Lung (tissue), 12 donors: ENCODE data around the gene ADGRL2. TPM values are rescaled to one million over a fixed set of nuclear protein-coding genes. Genes with fewer than 3 reads are reported as not detected.

Experiments
- ATAC-seq: fragments of 200-7000 bp; cut with Tn5 transposase; one replicate; pipeline ENCODE4 v1.9.1; 2020; ENCODE audit warnings: moderate number of reproducible peaks; ENCODE audit not compliant: insufficient read depth, low FRiP score
- DNase-seq, 3 donors: peaks; one replicate each; pipeline ENCODE4 v3.0.0-alpha.2; 2013 to 2017
- H3K27ac ChIP-seq, 2 donors: one replicate each; pipeline ENCODE4 v1.5.1; 2013; ENCODE audit warnings: mild to moderate bottlenecking in 2 of 2, moderate library complexity in 2 of 2, control low read depth in 1 of 2, inconsistent platforms in 1 of 2, low read depth in 1 of 2, low read length in 1 of 2
- H3K27me3 ChIP-seq, 3 donors: one replicate each; pipeline ENCODE4 v1.5.1; 2013; ENCODE audit warnings: low read length in 2 of 3; ENCODE audit not compliant: control insufficient read depth in 3 of 3, insufficient read depth in 3 of 3
- H3K36me3 ChIP-seq, 4 donors: one replicate each; pipeline ENCODE4 v1.5.1; 2013; ENCODE audit warnings: low read length in 4 of 4, mild to moderate bottlenecking in 1 of 4, moderate library complexity in 1 of 4; ENCODE audit not compliant: control insufficient read depth in 4 of 4, insufficient read depth in 4 of 4
- H3K4me1 ChIP-seq, 5 donors: one replicate each; pipeline ENCODE4 v1.5.1; 2013; ENCODE audit warnings: low read length in 5 of 5, mild to moderate bottlenecking in 2 of 5, moderate library complexity in 1 of 5; ENCODE audit not compliant: control insufficient read depth in 5 of 5, insufficient read depth in 5 of 5
- H3K4me3 ChIP-seq: one replicate; pipeline ENCODE4 v1.5.1; 2013; ENCODE audit warnings: mild to moderate bottlenecking, control low read depth, moderate library complexity
- H3K9ac ChIP-seq, 2 donors: one replicate each; pipeline ENCODE4 v1.5.1; 2013; ENCODE audit warnings: low read length in 2 of 2, control low read depth in 1 of 2; ENCODE audit not compliant: insufficient read depth in 1 of 2
- H3K9me3 ChIP-seq, 4 donors: one replicate each; pipeline ENCODE4 v1.5.1; 2013; ENCODE audit warnings: low read length in 3 of 4, mild to moderate bottlenecking in 1 of 4, moderate library complexity in 1 of 4; ENCODE audit not compliant: control insufficient read depth in 4 of 4, insufficient read depth in 3 of 4
- WGBS, 2 donors: extraction: QIAGEN DNeasy Blood & Tissue Kit; methylation state at CpG; one replicate each; pipeline ENCODE4 v1.1.7; 2013; 5-methylcytosine and 5-hydroxymethylcytosine counted together
- polyA plus RNA-seq, 2 donors: library from polyadenylated mRNA; stranded (reverse); fragments of 200-250 nt; gene quantifications; one replicate each; pipeline ENCODE4 v1.2.1, GENCODE V29; 2013
- total RNA-seq, 2 donors: library from RNA; depleted of rRNA in 1 of 2; stranded (reverse); fragments of >200 nt in 1 of 2; gene quantifications; one replicate each; pipeline ENCODE4 v1.2.1, GENCODE V29; 2014 to 2021
- TF ChIP-seq, protein P1 (sequence below): IDR thresholded peaks from 2 replicates; pipeline ENCODE4 v1.5.1; 2012; ENCODE audit warnings: mild to moderate bottlenecking; ENCODE audit errors: control extremely low read depth, extremely low read depth
- donor health status: control.
- donor health status: control.
- donor health status: Bipolar disorder and iron deficiency.
- donor health status: healthy.
- donor health status: DM: yes; HTN: yes; CAD: no.

ADGRL2 gene
- total and polyA plus RNA-seq, 4 donors: 32.5 to 421 (median 72.1) TPM

DNA sequence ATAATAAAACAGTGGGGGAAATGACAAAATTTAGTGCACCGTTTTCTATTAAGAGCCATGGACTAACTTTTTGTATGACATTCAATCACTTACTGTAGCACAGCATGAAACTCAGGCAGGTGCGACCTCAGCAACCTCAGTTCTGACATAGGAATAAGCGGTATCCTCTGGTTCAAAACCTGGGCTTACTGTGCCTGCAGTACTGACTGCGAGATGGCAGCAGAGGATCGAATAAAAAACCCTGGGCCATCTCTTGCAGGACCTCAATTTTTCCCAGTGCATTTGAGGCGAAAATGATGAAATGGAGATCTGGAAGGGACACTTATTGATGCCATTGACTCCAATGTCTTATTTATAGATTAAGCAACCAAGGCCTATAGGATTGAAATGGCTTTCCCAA is 214.7 kb downstream of the ADGRL2 start:
- WGBS, 2 donors: 94% methylated on average over 6 of the region's 6 CpGs
- Histone ChIP-seq H3K9me3 (peaks cover 0 to 3% (median 0%) of the 10 kb centered on the region in 4 donors), H3K4me1 (no peaks in the 10 kb centered on the region), H3K4me3 (no peak overlapping the region), H3K9ac (no peak overlapping the region), H3K36me3 (no peaks in the 10 kb centered on the region), H3K27me3 (no peaks in the 10 kb centered on the region), H3K27ac (no peak overlapping the region)
- TF ChIP-seq, protein P1, sequence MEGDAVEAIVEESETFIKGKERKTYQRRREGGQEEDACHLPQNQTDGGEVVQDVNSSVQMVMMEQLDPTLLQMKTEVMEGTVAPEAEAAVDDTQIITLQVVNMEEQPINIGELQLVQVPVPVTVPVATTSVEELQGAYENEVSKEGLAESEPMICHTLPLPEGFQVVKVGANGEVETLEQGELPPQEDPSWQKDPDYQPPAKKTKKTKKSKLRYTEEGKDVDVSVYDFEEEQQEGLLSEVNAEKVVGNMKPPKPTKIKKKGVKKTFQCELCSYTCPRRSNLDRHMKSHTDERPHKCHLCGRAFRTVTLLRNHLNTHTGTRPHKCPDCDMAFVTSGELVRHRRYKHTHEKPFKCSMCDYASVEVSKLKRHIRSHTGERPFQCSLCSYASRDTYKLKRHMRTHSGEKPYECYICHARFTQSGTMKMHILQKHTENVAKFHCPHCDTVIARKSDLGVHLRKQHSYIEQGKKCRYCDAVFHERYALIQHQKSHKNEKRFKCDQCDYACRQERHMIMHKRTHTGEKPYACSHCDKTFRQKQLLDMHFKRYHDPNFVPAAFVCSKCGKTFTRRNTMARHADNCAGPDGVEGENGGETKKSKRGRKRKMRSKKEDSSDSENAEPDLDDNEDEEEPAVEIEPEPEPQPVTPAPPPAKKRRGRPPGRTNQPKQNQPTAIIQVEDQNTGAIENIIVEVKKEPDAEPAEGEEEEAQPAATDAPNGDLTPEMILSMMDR: no peak
- no peak for ATAC-seq
- no peak for DNase-seq

GRCh38 chr1:82018319-82018718 is 217.6 kb downstream of the ADGRL2 start:
- Histone ChIP-seq H3K27ac (no peak overlapping the region), H3K27me3 (no peaks in the 10 kb centered on the region), H3K36me3 (no peaks in the 10 kb centered on the region), H3K9me3 (peaks cover 0 to 5% (median 0%) of the 10 kb centered on the region in 4 donors), H3K4me1 (no peaks in the 10 kb centered on the region), H3K9ac (no peak overlapping the region), H3K4me3 (no peak overlapping the region)
- 90 to 92% methylated on average over 2 of the region's 2 CpGs for WGBS, 2 donors
- TF ChIP-seq, protein P1: no peak
- no peak for DNase-seq
- no peak for ATAC-seq

DNA sequence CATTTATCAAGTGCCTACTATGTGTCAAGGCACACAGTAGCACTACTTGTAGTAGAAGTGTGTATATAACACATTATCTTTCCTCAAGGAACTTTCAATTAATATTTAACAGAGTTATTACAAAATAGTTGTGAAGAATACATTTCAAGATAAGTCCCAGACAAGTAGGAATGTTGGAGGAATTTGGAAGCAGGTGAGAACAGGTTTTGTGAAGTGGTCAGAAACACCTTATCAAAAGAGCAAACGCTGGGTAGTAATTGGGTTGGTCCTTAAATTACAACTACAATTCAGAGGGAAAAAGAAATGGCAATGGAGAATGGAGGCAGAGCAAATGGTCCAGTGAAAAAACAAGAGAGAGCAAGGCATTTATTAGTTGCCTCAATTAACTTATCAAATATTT is 218.8 kb downstream of the ADGRL2 start:
- no peaks in the 10 kb centered on the region for H3K36me3 ChIP-seq
- DNase-seq: peak; percentile 27 to 79 (median 48)
- H3K27ac ChIP-seq: no peak overlapping the region
- H3K27me3 ChIP-seq: no peaks in the 10 kb centered on the region
- peaks cover 0 to 5% (median 0%) of the 10 kb centered on the region in 4 donors for H3K9me3 ChIP-seq
- 61 to 73% methylated on average over 1 of the region's 1 CpG for WGBS, 2 donors
- no peak overlapping the region for H3K9ac ChIP-seq
- no peak for ATAC-seq
- no peaks in the 10 kb centered on the region for H3K4me1 ChIP-seq
- TF ChIP-seq, protein P1: no peak
- H3K4me3 ChIP-seq: no peak overlapping the region

- DNase-seq: no peak
- no peak for ATAC-seq
- Histone ChIP-seq H3K27me3 (no peaks in the 10 kb centered on the region), H3K9ac (no peak overlapping the region), H3K4me1 (no peaks in the 10 kb centered on the region), H3K36me3 (no peaks in the 10 kb centered on the region), H3K9me3 (no peaks in the 10 kb centered on the region), H3K27ac (no peak overlapping the region), H3K4me3 (no peak overlapping the region)
- TF ChIP-seq, protein P1: no peak
- WGBS, 2 donors: 90 to 94% methylated on average over 3 of the region's 3 CpGs
Observed at GRCh38 chr1:82030830-82031229, 230.1 kb downstream of the ADGRL2 start.
